ENCODE data around the gene THAP4. TPM values are rescaled to one million over a fixed set of nuclear protein-coding genes. Genes with fewer than 3 reads are reported as not detected.

Gene THAP4
- polyA plus RNA-seq, 3 donors: 15.1 to 25.9 (median 16.3) TPM

- no peak overlapping the region for H3K9ac ChIP-seq (ENCODE audit: insufficient read depth, low read length, poor library complexity, severe bottlenecking)
- Mint-ChIP-seq H3K4me1 (peaks cover under 1% of the 10 kb centered on the region), H3K27me3 (ENCODE audit: low read depth in 3 of 3) (peaks cover 28 to 40% (median 30%) of the 10 kb centered on the region in 3 donors), H3K27ac (no peak overlapping the region), H3K36me3 (no peaks in the 10 kb centered on the region), H3K4me3 (no peak overlapping the region), H3K9me3 (peaks cover 0 to 6% (median under 1%) of the 10 kb centered on the region in 7 donors)
- no peak overlapping the region for H3K4me3 ChIP-seq (replicated peaks in 1 of 3; ENCODE audit: low read depth in 2 of 3, low read length in 3 of 3)
- peaks cover 1 to 7% of the 10 kb centered on the region in 2 donors for H3K4me1 ChIP-seq (ENCODE audit: control insufficient read depth in 1 of 2, insufficient read depth in 2 of 2, low read length in 2 of 2)
- no peak for DNase-seq
- H3K79me2 ChIP-seq (ENCODE audit: insufficient read depth, low read length): no peaks in the 10 kb centered on the region
- TF ChIP-seq CTCF (IDR thresholded peaks at IDR 0.05): no peak
- no peaks in the 10 kb centered on the region for H3K36me3 ChIP-seq (replicated peaks in 1 of 2; ENCODE audit: control insufficient read depth in 1 of 2, insufficient read depth in 2 of 2, low read length in 2 of 2)
- no peak overlapping the region for H2AFZ ChIP-seq (ENCODE audit: insufficient read depth, low read depth, low read length, poor library complexity, severe bottlenecking)
- intact Hi-C loops (cut with micrococcal nuclease): no loop called here
- peaks cover 0 to 7% of the 10 kb centered on the region in 2 donors for H3K9me3 ChIP-seq (replicated peaks in 1 of 2; ENCODE audit: control insufficient read depth in 1 of 2, insufficient read depth in 1 of 2, low read length in 2 of 2)
- 87% methylated on average over 11 of the region's 12 CpGs for WGBS (ENCODE audit: insufficient coverage)
- H3K27ac ChIP-seq (ENCODE audit: low read depth in 1 of 2, low read length in 2 of 2): no peak overlapping the region
- H3K4me2 ChIP-seq (replicated peaks; ENCODE audit: extremely low read depth, low read length, poor library complexity, severe bottlenecking): no peak overlapping the region
- peaks cover 8 to 34% of the 10 kb centered on the region in 2 donors for H3K27me3 ChIP-seq (ENCODE audit: control insufficient read depth in 2 of 2, insufficient read depth in 2 of 2, low read length in 2 of 2)
- H4K20me1 ChIP-seq (ENCODE audit: insufficient read depth, low read length): no peaks in the 10 kb centered on the region
Observed at GRCh38 chr2:241545523-241546473, 91.2 kb downstream of the THAP4 start.

- intact Hi-C loops (cut with micrococcal nuclease): no loop called here
- H3K27me3 ChIP-seq (ENCODE audit: control insufficient read depth in 2 of 2, insufficient read depth in 2 of 2, low read length in 2 of 2): peaks cover 8 to 41% of the 10 kb centered on the region in 2 donors
- H3K27ac Mint-ChIP-seq: no peak overlapping the region
- H4K20me1 ChIP-seq (ENCODE audit: insufficient read depth, low read length): no peaks in the 10 kb centered on the region
- peaks cover 35 to 46% (median 36%) of the 10 kb centered on the region in 3 donors for H3K27me3 Mint-ChIP-seq (ENCODE audit: low read depth in 3 of 3)
- H3K4me2 ChIP-seq (replicated peaks; ENCODE audit: extremely low read depth, low read length, poor library complexity, severe bottlenecking): no peak overlapping the region
- H3K27ac ChIP-seq (ENCODE audit: low read depth in 1 of 2, low read length in 2 of 2): no peak overlapping the region
- H3K79me2 ChIP-seq (ENCODE audit: insufficient read depth, low read length): no peaks in the 10 kb centered on the region
- peaks cover 2% of the 10 kb centered on the region in 2 donors for H3K36me3 Mint-ChIP-seq
- peaks cover 6 to 12% of the 10 kb centered on the region in 2 donors for H3K4me1 ChIP-seq (ENCODE audit: control insufficient read depth in 1 of 2, insufficient read depth in 2 of 2, low read length in 2 of 2)
- no peak for DNase-seq
- peaks cover 5% of the 10 kb centered on the region for H3K4me1 Mint-ChIP-seq
- H2AFZ ChIP-seq (ENCODE audit: insufficient read depth, low read depth, low read length, poor library complexity, severe bottlenecking): no peak overlapping the region
- TF ChIP-seq CTCF (IDR thresholded peaks at IDR 0.05): no peak
- 81% methylated on average over 10 of the region's 10 CpGs for WGBS (ENCODE audit: insufficient coverage)
- H3K4me3 ChIP-seq (replicated peaks in 1 of 3; ENCODE audit: low read depth in 2 of 3, low read length in 3 of 3): no peak overlapping the region
- peaks cover 0 to 11% (median 5%) of the 10 kb centered on the region in 7 donors for H3K9me3 Mint-ChIP-seq
- H3K9me3 ChIP-seq (replicated peaks in 1 of 2; ENCODE audit: control insufficient read depth in 1 of 2, insufficient read depth in 1 of 2, low read length in 2 of 2): peaks cover 0 to 7% of the 10 kb centered on the region in 2 donors
- no peak overlapping the region for H3K9ac ChIP-seq (ENCODE audit: insufficient read depth, low read length, poor library complexity, severe bottlenecking)
- no peak overlapping the region for H3K4me3 Mint-ChIP-seq
- no peaks in the 10 kb centered on the region for H3K36me3 ChIP-seq (replicated peaks in 1 of 2; ENCODE audit: control insufficient read depth in 1 of 2, insufficient read depth in 2 of 2, low read length in 2 of 2)
Observed at GRCh38 chr2:241545106-241545505, 91.9 kb downstream of the THAP4 start.

All from CD14-positive monocyte (primary cell).